Heart left ventricle (tissue), 13 donors: Measurements from ENCODE around the gene DKC1.

ENCODE experiments used
- POLR2A ChIP-seq, 2 donors: fragments of 450-650 bp; IDR thresholded peaks; one replicate each; pipeline ENCODE4 v1.6.1; 2017; ENCODE audit warnings: antibody characterized with exemption in 2 of 2, mild to moderate bottlenecking in 2 of 2, moderate library complexity in 2 of 2
- TF ChIP-seq, protein P1 (sequence below), 12 donors: fragments of 200-600 bp; sonication (generic) in 4 of 12; IDR thresholded peaks; one replicate each; pipeline versions ENCODE4 v1.5.0 to v1.8.0; 2018 to 2022; ENCODE audit warnings: antibody characterized with exemption in 12 of 12, mild to moderate bottlenecking in 5 of 12
- donor health status: ischemic (EF 13 %, LVEDD 7.1; RV severe dilation, severe dysfunction).
- donor health status: DM: no; HTN: yes; CAD: no.
- donor health status: DM: no; HTN: no; CAD: no.
- donor health status: ischemic (EF 25% LVEDD 6.9; RV normal size, moderate dysfunction).
- donor health status: ischemic (EF 25% LVEDD 5.7; RV mildly dilated, moderate dysfunction).
- donor health status: ischemic (EF 35%, LVEDD 5.7; RV mildly dilated, moderate dysfunction).
- donor health status: nonischemic (EF 11% LVEDD 7.7; RV severe dilation, severe dysfunction).
- donor health status: DM: yes; HTN: yes; CAD: no.
- donor health status: PGD.
- donor health status: ischemic (EF 29% LVEDD 5.4; RV normal size, mild dysfunction).
- donor health status: nonischemic (EF 23%, LVEDD 6.1; RV moderate dilation, normal function).

DNA sequence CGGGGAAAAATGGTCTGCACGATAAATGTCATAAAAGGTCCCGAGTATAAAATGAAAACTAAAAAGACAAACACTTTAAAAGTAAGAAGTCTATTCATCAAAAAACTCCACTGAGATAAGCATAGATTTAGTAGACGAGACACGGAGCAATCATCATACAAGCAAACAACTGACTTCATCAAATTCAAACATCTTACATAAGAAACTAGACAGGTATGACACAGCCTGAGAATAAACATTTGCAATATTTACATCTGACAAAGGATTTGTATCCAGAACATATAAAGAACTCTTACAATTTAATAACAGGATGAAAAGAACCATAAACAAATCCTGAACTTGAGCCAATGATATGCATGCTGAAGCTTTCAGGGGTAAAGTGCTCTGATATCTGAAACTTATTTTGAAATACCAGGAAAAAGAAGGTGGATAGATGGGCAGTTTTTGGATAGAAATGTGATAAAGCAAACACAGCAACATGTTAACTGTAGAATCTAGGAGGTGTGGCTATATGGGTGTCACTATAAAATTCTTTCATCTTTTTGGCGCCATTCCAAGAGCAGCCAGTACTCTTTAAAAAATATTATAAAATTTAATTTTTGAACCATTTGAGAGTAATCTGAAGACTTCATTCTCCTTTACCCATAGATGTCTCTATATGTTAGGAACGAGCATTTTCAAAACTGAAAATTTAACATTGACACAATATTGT lies 30.6 kb downstream of the DKC1 start:
- TF ChIP-seq, protein P1, sequence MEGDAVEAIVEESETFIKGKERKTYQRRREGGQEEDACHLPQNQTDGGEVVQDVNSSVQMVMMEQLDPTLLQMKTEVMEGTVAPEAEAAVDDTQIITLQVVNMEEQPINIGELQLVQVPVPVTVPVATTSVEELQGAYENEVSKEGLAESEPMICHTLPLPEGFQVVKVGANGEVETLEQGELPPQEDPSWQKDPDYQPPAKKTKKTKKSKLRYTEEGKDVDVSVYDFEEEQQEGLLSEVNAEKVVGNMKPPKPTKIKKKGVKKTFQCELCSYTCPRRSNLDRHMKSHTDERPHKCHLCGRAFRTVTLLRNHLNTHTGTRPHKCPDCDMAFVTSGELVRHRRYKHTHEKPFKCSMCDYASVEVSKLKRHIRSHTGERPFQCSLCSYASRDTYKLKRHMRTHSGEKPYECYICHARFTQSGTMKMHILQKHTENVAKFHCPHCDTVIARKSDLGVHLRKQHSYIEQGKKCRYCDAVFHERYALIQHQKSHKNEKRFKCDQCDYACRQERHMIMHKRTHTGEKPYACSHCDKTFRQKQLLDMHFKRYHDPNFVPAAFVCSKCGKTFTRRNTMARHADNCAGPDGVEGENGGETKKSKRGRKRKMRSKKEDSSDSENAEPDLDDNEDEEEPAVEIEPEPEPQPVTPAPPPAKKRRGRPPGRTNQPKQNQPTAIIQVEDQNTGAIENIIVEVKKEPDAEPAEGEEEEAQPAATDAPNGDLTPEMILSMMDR (IDR thresholded peaks at IDR 0.05) = no peak
- TF ChIP-seq POLR2A (IDR thresholded peaks at IDR 0.05) = no peak
